ENCODE results near the gene ACAP1.

Gene ACAP1

DNA sequence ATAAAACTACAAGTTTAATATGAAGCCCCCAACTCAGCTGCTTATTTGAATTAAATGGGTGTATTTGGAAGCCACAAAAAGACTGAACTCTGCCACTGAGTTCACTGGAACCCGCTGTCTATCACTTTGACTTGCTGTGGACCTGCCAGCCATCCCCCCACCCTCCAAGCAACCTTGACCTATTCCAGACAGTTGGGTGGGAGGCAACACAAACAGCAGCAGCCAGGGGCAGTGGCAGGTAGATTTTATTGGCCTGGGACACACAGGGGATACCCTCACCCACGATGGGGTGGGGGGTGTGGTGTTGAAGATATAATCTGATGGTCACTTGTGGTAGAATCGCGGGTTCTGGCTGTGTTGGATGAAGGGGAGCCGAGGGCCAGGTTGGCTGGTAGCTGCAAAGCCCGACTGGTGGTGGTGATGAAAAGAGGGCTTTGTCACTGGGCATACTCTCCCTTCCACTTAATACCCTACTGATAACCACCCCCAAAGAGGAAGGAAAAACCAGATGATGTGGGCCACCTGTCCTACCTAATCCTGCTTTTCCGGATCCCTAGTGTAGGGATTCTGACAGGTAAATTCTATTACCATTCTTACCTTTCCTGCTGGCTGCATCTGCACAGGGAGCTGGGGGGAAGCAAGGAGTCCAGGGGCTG, 23.8 kb upstream of the ACAP1 start:
- DNase-seq (ENCODE audit: low spot score) = no peak

GRCh38 chr17:7313088-7313889, 23.0 kb upstream of the ACAP1 start:
- no peak for DNase-seq (ENCODE audit: low spot score)

DNA sequence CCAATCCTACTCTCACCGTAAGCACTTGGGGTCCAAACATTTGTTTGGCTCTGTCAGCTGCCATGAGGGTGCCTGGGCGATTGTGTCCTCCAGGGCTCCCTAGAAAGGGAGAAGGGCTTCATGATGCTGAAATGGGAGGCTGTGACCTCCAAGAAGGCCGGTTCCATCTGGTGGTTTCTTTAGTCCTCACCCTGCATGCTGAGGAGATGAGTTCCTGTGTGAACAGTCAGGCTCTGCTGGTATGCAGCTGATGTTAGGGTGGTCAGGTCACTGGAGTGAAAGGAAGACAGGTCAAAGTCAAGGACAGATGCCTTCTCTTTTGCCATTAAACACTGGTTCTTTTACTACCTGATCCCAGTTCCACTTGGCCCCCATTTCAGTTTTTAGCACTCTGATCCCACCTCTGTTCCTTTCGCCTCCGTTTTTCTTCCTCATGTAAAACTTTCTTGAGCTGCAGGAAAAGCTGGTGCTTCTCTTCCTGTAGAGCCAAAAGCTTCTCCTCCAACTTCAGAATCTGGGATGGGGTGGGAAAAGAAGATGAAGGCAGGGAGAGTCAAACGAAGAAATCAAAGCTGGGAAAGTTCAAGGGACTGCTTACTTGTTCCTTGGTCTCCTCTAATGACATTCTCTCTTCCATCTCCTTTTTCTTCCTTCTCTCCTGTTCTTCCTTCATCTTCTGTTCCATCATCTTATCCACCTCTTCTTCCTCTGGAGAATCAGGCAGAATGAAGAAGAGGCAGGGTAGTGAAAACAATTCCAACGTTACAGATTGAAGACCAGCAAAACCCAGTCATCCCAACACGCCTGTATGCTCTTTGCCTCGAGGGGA, 22.2 kb upstream of the ACAP1 start:
- DNase-seq (ENCODE audit: low spot score) = no peak

GRCh38 chr17:7314719-7315569, 21.4 kb upstream of the ACAP1 start, which contains the start of gene GPS2:
Gene GPS2, minus strand, starts transcription at chr17:7315360. Its CDS starts 308 bp downstream, at chr17:7315052.
- DNase-seq (ENCODE audit: low spot score) = peak; percentile 89

DNA sequence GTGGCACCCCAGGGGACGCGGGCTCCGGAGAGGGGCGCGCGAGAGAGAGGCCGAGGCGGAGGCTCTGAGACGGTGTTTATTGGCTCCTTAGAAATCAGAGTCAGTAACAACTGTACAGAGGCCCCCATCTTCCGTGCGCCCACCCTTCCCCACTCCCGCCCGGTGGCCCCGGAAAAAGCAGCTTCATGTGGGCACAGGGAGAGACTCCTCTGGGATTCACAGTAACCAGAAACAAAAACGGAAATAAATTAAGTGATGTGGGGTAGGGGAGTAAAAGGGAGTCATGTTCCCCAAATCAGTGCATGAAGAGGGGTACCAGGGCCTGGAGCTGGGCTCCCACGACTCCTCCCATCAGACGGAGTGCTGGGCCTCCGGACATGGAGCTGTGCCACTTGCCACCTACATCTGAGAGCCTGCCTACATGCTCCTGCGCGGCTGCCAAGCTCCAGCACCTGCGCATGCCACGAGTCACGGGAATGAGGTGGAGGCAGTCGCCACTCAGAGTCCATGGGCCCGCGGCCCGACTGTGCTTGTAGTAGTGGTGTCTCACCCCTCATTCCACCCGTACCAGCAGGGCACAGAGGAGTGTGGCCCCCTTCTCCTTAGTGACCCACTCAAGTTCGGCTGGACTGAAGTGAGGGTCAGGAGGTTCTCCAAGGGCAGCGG, 20.6 kb upstream of the ACAP1 start:
- DNase-seq (ENCODE audit: low spot score) = no peak

- no peak for DNase-seq (ENCODE audit: low spot score)
Observed at GRCh38 chr17:7317161-7317803, 19.0 kb upstream of the ACAP1 start.

- no peak for DNase-seq (ENCODE audit: low spot score)
Observed at GRCh38 chr17:7318121-7318860, 18.0 kb upstream of the ACAP1 start.

DNA sequence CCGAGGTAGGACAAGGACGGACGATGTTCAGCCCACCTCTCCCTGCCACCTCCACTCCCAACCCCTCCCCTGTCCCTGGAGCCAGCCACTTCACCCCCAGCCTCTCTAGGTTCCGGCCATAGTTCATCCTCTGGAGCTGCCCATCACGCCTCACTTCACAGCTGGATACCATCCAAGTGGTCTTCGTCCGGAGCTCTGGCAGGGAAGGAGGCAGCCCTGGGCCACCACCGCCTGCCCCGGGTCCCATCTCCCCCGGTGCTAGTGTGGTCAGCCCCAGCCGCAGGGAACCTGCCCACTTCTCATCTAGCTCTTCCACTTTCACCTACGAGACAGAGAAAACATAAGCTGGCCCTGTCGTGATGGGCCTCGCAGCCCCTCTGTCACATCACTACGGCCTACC, 14.9 kb upstream of the ACAP1 start:
- DNase-seq (ENCODE audit: low spot score) = no peak

DNA sequence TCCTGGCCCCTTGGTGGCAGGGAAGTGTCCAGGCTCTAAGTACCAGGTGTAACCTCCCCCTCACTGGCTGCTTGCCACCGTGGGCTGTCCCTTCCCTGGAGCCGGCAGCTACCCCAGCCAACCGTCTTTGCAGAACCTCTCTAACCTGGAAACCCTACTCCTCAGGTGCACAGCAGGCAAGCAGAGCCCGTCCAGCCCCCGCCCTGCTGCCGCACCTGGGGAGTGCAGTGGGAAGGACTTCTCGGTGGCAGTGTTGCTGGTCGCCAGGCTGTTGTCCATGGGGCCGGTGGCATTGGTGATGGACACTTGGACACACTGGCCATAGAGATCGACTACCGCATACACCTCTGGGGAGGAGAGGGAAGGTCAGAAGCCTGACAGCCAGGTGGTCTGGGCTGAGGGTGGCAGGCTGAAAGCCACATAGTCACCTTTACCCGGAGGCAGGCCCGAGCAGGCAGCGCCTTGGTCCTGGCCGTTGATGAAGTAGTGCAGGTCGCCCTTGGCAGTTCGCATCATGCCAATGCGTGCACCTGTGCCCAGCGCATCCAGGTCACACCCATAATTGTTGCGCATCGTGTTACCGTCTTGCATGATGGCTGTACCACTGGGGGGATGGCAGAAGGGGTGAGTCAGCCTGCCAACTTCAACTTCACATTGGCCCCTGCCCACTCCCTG, 13.7 kb upstream of the ACAP1 start:
- DNase-seq (ENCODE audit: low spot score) = no peak

GRCh38 chr17:7323731-7324437, 12.4 kb upstream of the ACAP1 start:
- no peak for DNase-seq (ENCODE audit: low spot score)

GRCh38 chr17:7324438-7324779, 11.9 kb upstream of the ACAP1 start:
- DNase-seq (ENCODE audit: low spot score) = no peak

GRCh38 chr17:7325031-7325528, 11.2 kb upstream of the ACAP1 start:
- DNase-seq (ENCODE audit: low spot score) = no peak

GRCh38 chr17:7326186-7326585, 10.1 kb upstream of the ACAP1 start:
- no peak for DNase-seq (ENCODE audit: low spot score)

DNA sequence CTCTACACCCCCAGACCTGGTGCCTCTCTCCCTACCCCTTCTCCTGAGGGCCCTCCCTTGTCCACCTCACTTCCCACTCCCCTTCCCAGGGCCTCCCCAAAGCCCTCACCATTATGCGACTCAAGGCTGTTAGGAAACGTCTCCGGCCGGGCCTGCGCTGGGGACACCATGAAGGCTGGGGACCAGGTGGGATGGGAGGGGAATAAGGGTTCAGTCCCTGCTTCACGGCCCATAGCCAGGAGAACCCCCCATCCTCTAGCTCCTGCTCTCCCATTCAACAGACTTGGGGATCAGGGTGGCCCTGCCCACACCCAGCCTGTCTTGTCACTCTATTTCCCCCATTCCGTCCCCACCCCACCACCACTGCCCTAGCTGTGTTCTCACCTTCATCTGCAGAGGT, 9.3 kb upstream of the ACAP1 start:
- no peak for DNase-seq (ENCODE audit: low spot score)

GRCh38 chr17:7327501-7327900, 8.8 kb upstream of the ACAP1 start:
- no peak for DNase-seq (ENCODE audit: low spot score)

DNA sequence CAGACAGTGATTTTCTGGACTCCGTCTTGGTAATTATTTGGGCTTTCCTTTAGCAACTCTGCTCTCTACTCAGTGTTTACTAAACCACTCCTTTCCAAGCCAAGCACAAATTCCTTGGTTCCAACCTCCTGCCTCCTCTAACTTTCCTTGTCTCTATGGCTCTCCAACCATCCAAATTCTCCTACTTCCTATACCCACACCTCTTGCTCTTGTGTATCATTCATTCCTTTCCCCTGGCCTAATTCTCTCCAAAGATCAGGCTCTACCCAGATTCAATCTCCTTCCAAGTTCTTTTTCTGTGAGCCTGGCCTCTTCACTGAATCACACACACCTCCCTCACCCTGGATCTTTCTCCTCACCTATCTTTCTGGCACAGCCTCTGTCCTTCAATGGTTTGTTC, 8.3 kb upstream of the ACAP1 start:
- no peak for DNase-seq (ENCODE audit: low spot score)

GRCh38 chr17:7328840-7329373, 7.4 kb upstream of the ACAP1 start, which contains the start of gene NEURL4:
Gene NEURL4, minus strand, starts transcription at chr17:7329335. Its CDS starts 23 bp downstream, at chr17:7329312.
- peak; percentile 19 for DNase-seq (ENCODE audit: low spot score)

DNA sequence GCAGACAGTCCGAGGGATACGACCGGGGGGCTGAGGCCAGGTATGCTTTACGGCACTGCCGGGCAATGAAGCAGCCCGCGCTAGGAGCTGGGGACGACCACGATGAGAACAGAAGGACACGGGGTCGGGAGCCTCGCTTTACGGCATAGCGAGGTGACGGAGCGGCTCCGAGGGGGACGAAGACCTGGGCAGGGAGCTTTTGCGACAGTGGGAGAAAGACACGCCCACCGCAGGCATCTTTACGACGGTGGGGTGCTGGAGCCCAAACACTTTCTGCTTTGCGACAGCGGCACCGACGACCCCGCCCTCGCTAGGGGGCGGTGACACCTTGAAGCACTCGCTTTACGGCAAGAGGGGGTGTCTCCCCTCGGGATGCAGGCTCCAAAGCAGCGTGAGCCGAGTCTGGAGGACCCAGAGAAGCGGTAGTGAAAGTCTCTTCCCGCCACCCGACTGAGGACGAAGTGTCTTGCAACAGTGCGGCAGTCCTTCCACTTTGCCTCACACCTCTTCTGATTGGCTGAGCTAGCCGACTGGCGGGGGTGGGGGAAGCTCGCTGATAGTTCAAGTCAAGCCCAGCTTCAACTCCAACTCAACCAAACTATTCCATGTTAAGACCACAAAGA, 6.8 kb upstream of the ACAP1 start:
- DNase-seq (ENCODE audit: low spot score) = peak; percentile 99

All from LoVo (cell line).